ENCODE measurements around the gene WFIKKN1.

Gene WFIKKN1

GRCh38 chr16:677316-678190 lies 46.8 kb downstream of the WFIKKN1 start:
- TF ChIP-seq KLF17 (tag by site-specific recombination; IDR thresholded peaks at IDR 0.05) (no peak), KLF8 (tag by site-specific recombination; IDR thresholded peaks at IDR 0.05) (peak; percentile 63; the same call in 1 of the 2 replicates), ZBTB6 (tag by site-specific recombination; IDR thresholded peaks at IDR 0.05) (peak; percentile 79; the same call in 1 of the 2 replicates), ZEB2 (tag by site-specific recombination; IDR thresholded peaks at IDR 0.05) (peak; percentile 37; the same call in 1 of the 2 replicates), ZNF140 (tag by site-specific recombination; IDR thresholded peaks at IDR 0.05) (no peak), PATZ1 (tag by site-specific recombination; IDR thresholded peaks at IDR 0.05) (peak; percentile 29; the same call in 1 of the 2 replicates), ZNF266 (tag by site-specific recombination; IDR thresholded peaks at IDR 0.05; ENCODE audit: low read depth) (no peak), ZNF707 (tag by site-specific recombination; IDR thresholded peaks at IDR 0.05) (no peak), ZFHX2 (tag by site-specific recombination; conservative IDR thresholded peaks at IDR 0.05) (0 out of 2 replicates have a peak, but pooled peaks have one; percentile 20), ZFP3 (tag by site-specific recombination; IDR thresholded peaks at IDR 0.05; ENCODE audit: low read depth) (no peak), GLIS2 (tag by site-specific recombination; IDR thresholded peaks at IDR 0.05) (0 out of 2 replicates have a peak, but pooled peaks have one; percentile 30)
- H3K4me1 ChIP-seq (ENCODE audit: control insufficient read depth, insufficient read depth, low read length): peaks cover 14% of the 10 kb centered on the region; the same call in 1 of the 2 replicates
- CTCF ChIA-PET: interaction anchor here (1.1 to 1.7 kb wide), 2 partner anchors 9 to 11 kb away, joined by 4 to 6 read pairs; partner anchors contain the start of gene RHOT2
- peaks cover 3 to 44% of the 10 kb centered on the region in 2 experiments; a peak in 1 of 3 replicates for H3K36me3 ChIP-seq (ENCODE audit: control insufficient read depth in 2 of 2, insufficient read depth in 1 of 2, low read length in 2 of 2)
- H3K4me3 ChIP-seq (ENCODE audit: low read depth, low read length): no peak overlapping the region
- H3K27ac ChIP-seq (ENCODE audit: extremely low read depth, low read depth, low read length): no peak overlapping the region
- POLR2A ChIA-PET: interaction anchor here (1.6 to 2.6 kb wide), 3 partner anchors 10 to 13 kb away, joined by 4 to 10 read pairs (median 10); partner anchors contain the start of genes RHOT2 and WDR24
- H3K9me3 ChIP-seq (ENCODE audit: control insufficient read depth, insufficient read depth, low read depth, low read length): no peaks in the 10 kb centered on the region

- H3K4me1 ChIP-seq (ENCODE audit: control insufficient read depth, insufficient read depth, low read length): peaks cover 14% of the 10 kb centered on the region; the same call in 1 of the 2 replicates
- CTCF ChIA-PET: interaction anchor here (1.7 kb wide), 1 partner anchor 10 kb away, joined by 4 read pairs; the partner anchor contains the start of gene RHOT2
- peak overlapping the region; percentile 65 for H3K27ac ChIP-seq (ENCODE audit: extremely low read depth, low read depth, low read length)
- POLR2A ChIA-PET: interaction anchor here (1.2 to 5.4 kb wide), 3 partner anchors 9 to 46 kb away, joined by 4 to 57 read pairs (median 4); partner anchors contain the start of genes RHOT2 and WDR24
- H3K4me3 ChIP-seq (ENCODE audit: low read depth, low read length): no peak overlapping the region
- H3K36me3 ChIP-seq (ENCODE audit: control insufficient read depth in 2 of 2, insufficient read depth in 1 of 2, low read length in 2 of 2): peaks cover 3 to 44% of the 10 kb centered on the region in 2 experiments; a peak in 1 of 3 replicates
- TF ChIP-seq PATZ1 (tag by site-specific recombination; IDR thresholded peaks at IDR 0.05): peak; percentile 33; the same call in 1 of the 2 replicates
- peak; percentile 10; the same call in 1 of the 2 replicates for TF ChIP-seq EGR2 (tag by site-specific recombination; IDR thresholded peaks at IDR 0.05; ENCODE audit: low read depth)
- 0 out of 2 replicates have a peak, but pooled peaks have one; percentile 30 for TF ChIP-seq SCRT2 (tag by site-specific recombination; IDR thresholded peaks at IDR 0.05)
- TF ChIP-seq BCL11B (tag by site-specific recombination; IDR thresholded peaks at IDR 0.05; ENCODE audit: low read depth): peak; percentile 68; the same call in 1 of the 2 replicates
- no peak for TF ChIP-seq ZNF398 (tag by site-specific recombination; IDR thresholded peaks at IDR 0.05)
- no peaks in the 10 kb centered on the region for H3K9me3 ChIP-seq (ENCODE audit: control insufficient read depth, insufficient read depth, low read depth, low read length)
These were observed 47.5 kb downstream of the WFIKKN1 start for GRCh38 chr16:678209-678857.

All from HEK293 (cell line).